Suprapubic skin (tissue), 4 donors: ENCODE data around the gene APPBP2.

ENCODE experiments used
- EP300 ChIP-seq: sonication (generic); formaldehyde crosslinking; IDR thresholded peaks from one replicate; pipeline ENCODE4 v1.6.1; 2017; ENCODE audit warnings: antibody characterized with exemption
- POLR2A ChIP-seq, 2 donors: fragments of 450-650 bp; IDR thresholded peaks; one replicate each; pipeline ENCODE4 v1.6.1; 2017; ENCODE audit warnings: antibody characterized with exemption in 2 of 2, mild to moderate bottlenecking in 2 of 2, moderate library complexity in 2 of 2
- POLR2AphosphoS5 ChIP-seq, 3 donors: sonication (generic); formaldehyde crosslinking; IDR thresholded peaks; one replicate each; pipeline ENCODE4 v1.6.1; 2017; ENCODE audit warnings: antibody characterized with exemption in 3 of 3
- TF ChIP-seq, protein P1 (sequence below), 2 donors: fragments of 200-600 bp in 1 of 2; fragments of 450-650 bp in 1 of 2; sonication (generic) in 1 of 2; IDR thresholded peaks; one replicate each; pipeline ENCODE4 v1.5.1; 2016 to 2019; ENCODE audit warnings: antibody characterized with exemption in 2 of 2, mild to moderate bottlenecking in 1 of 2, moderate library complexity in 1 of 2

DNA sequence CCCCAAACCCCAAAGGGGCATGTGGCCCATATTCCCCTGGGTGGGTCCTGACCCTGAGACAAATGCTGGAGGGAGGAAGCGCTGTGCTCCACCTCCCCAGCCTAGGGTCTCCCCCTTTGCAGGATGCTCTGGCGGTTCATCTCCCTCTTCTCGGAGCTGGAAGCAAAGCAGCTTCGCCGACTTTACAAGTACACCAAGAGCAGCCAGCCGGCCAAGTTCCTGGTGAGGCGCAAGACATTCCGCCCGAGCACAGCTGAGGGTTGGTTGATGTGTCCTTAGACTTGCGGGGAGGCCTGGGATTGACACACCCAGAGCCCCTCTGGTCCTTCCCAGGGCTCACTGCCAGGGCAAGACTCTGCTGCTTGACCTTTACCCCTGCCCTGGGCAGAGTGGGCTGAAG is 99.4 kb downstream of the APPBP2 start:
- TF ChIP-seq, protein P1, sequence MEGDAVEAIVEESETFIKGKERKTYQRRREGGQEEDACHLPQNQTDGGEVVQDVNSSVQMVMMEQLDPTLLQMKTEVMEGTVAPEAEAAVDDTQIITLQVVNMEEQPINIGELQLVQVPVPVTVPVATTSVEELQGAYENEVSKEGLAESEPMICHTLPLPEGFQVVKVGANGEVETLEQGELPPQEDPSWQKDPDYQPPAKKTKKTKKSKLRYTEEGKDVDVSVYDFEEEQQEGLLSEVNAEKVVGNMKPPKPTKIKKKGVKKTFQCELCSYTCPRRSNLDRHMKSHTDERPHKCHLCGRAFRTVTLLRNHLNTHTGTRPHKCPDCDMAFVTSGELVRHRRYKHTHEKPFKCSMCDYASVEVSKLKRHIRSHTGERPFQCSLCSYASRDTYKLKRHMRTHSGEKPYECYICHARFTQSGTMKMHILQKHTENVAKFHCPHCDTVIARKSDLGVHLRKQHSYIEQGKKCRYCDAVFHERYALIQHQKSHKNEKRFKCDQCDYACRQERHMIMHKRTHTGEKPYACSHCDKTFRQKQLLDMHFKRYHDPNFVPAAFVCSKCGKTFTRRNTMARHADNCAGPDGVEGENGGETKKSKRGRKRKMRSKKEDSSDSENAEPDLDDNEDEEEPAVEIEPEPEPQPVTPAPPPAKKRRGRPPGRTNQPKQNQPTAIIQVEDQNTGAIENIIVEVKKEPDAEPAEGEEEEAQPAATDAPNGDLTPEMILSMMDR (IDR thresholded peaks at IDR 0.05) = no peak
- TF ChIP-seq POLR2AphosphoS5 (IDR thresholded peaks at IDR 0.05) (no peak), POLR2A (IDR thresholded peaks at IDR 0.05) (no peak), EP300 (no peak)
